ENCODE results near the gene MORC4.

GRCh38 chrX:107047622-107048021 lies 47.6 kb upstream of the MORC4 start:
- no peak for TF ChIP-seq CTCF (IDR thresholded peaks at IDR 0.05; ENCODE audit: insufficient read depth, low read length, poor library complexity, severe bottlenecking)
- TF ChIP-seq EZH2phosphoT487 (conservative IDR thresholded peaks at IDR 0.05; ENCODE audit: low read length): no peak
